ENCODE measurements around the gene RABAC1. TPM values are rescaled to one million over a fixed set of nuclear protein-coding genes. Genes with fewer than 3 reads are reported as not detected.

Gene RABAC1, protein sequence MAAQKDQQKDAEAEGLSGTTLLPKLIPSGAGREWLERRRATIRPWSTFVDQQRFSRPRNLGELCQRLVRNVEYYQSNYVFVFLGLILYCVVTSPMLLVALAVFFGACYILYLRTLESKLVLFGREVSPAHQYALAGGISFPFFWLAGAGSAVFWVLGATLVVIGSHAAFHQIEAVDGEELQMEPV
- total RNA-seq (ENCODE audit: low replicate concordance), result 317 and 368 TPM in 2 replicates

GRCh38 chr19:41959056-41960053 is at the start of gene RABAC1:
TSS of gene RABAC1 (minus strand) at chr19:41959321. CDS start at chr19:41959292, 29 bp downstream.

DNA sequence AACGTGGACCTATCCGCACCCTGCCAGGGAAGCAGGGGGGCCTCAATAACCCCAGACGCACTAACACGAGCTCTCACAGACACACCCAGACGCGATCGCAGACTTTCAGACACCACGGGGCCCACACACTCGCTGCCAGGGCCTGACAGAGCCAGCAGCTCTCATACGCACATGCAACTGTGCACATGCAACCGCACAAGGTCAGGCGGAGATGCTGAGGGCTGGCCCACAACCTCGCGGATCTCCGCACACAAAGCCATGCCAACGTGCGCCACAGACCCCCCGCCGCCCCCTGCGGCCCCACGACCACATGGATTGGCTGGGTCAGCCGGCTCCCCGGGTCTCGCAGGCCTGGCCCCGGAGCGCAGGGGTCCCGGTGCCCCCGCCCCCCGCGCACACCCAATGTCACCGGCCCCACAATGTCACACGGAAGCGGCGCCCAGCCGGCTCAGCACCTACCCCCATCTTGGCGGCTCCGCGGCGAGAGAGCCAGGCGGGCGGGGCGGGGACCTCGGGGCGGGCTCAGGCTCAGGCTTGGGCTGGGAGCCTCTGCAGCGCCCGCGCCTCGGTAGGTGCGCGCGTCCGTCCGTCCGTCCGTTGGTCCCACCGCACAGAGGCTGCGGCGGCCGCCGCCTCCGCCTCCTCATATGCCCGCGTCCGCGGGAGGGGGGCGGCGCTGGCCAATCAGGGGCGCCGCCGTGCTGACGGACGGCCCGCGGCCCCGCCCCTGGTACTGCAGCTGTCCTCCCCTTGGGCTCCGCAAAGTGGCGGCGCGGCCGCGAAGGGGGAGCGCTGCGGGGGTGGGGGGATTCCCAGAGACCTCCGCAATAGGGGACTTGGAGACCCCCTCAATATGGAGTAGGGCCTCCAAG is 34.7 kb upstream of the RABAC1 start, which contains the start of gene ATP1A3:
Gene ATP1A3, minus strand, starts transcription at position 619 of the 872 bp plus-strand sequence. Its CDS starts 154 bp downstream, at position 465.

GRCh38 chr19:41928221-41928683 is 30.9 kb downstream of the RABAC1 start, which contains the start of gene ERFL:
TSS of gene ERFL (minus strand) at chr19:41928449. CDS start at chr19:41912919, 15,530 bp downstream.

Other genes with a start within 250 kb of the RABAC1 start
- not detected in 2 replicates for gene CEACAM6, start 203.8 kb downstream of the RABAC1 start, total RNA-seq (ENCODE audit: low replicate concordance)
- gene CEACAM3, start 162.7 kb downstream of the RABAC1 start, total RNA-seq (ENCODE audit: low replicate concordance), result not detected in 2 replicates
- not detected in 2 replicates for gene LYPD4, start 114.6 kb downstream of the RABAC1 start, total RNA-seq (ENCODE audit: low replicate concordance)
- not detected in 2 replicates for gene DMRTC2, start 114.3 kb downstream of the RABAC1 start, total RNA-seq (ENCODE audit: low replicate concordance)
- gene RPS19, start 99.1 kb downstream of the RABAC1 start, total RNA-seq (ENCODE audit: low replicate concordance), result 1,770 and 2,154 TPM in 2 replicates
- gene CD79A, start 82.0 kb downstream of the RABAC1 start, total RNA-seq (ENCODE audit: low replicate concordance), result not detected in 2 replicates
- gene ARHGEF1, start 76.1 kb downstream of the RABAC1 start, total RNA-seq (ENCODE audit: low replicate concordance), result 19.0 and 33.1 TPM in 2 replicates
- gene ERFL, start 30.9 kb downstream of the RABAC1 start, total RNA-seq (ENCODE audit: low replicate concordance), result under 0.01 TPM in 1 of 2 replicates, not detected in the other
- not detected in 2 replicates for gene ATP1A3, start 34.9 kb upstream of the RABAC1 start, total RNA-seq (ENCODE audit: low replicate concordance)
- gene GRIK5, start 110.9 kb upstream of the RABAC1 start, total RNA-seq (ENCODE audit: low replicate concordance), result 0.23 TPM in 1 of 2 replicates, not detected in the other
- 6.6 and 8.2 TPM in 2 replicates for gene ZNF574, start 116.8 kb upstream of the RABAC1 start, total RNA-seq (ENCODE audit: low replicate concordance)
- gene POU2F2, start 173.1 kb upstream of the RABAC1 start, total RNA-seq (ENCODE audit: low replicate concordance), result 0.08 and 0.12 TPM in 2 replicates